Measurements from ENCODE around the gene CAPN10. TPM values are rescaled to one million over a fixed set of nuclear protein-coding genes. Genes with fewer than 3 reads are reported as not detected.

The CAPN10 gene
- polyA plus RNA-seq, 2 of the 4 experiments (the other 2 are of a cell fraction) = 8.4 to 15.8 TPM

DNA sequence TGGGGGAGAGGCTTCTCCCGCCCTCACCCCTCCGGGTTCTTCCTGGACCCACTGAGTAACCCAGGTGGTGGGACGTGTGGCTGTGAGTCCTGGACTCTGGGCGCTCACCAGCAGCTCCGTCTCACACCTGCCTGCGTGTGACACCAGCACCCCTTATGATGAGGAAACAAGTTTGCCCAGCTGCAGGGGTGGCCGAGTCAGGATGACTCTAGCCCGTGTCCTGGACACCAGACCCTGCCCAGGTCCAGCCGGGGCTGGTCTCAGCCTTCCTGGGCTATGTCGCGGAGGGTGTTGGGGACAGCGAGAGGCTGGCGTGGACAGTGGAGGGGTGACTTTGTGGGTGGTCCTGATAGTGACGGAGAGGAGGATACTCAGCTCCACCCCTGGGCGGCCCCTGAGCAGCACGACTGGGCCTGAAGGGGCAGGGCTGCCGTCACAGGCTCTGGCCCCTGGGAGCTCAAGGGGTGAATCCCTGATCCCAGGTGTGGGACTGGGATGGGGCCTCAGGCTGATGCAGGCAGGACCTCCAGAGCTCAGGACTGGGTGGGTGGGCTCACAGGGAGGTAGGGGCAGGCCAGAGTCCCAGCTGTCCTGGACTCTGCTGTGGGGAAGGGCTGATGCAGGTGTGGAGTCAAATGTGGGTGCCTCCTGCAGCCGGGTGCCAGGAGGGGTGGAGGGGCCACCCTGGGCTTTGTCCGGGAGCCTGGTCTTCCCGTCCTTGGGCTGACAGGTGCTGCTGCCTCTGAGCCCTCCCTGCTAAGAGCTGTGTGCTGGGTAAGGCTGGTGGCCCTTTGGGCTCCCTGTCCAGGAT is 42.5 kb downstream of the CAPN10 start:
- FAIRE-seq (no peak), ATAC-seq (no peak; a peak in 1 of 6 replicates)

DNA sequence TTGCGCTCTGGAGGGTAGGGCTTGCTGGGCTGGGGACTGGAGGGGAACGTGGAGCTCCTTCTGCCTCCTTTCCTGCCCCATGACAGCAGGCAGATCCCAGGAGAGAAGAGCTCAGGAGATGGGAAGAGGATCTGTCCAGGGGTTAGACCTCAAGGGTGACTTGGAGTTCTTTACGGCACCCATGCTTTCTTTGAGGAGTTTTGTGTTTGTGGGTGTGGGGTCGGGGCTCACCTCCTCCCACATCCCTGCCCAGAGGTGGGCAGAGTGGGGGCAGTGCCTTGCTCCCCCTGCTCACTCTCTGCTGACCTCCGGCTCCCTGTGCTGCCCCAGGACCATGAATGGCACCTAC is 43.1 kb downstream of the CAPN10 start:
- H3K9me3 ChIP-seq = peaks cover 15% of the 10 kb centered on the region
- CTCF ChIA-PET = interaction anchor here (1.4 kb wide), 1 partner anchor 64 kb away, joined by 4 read pairs; no protein-coding TSS in a partner anchor
- POLR2A ChIA-PET = no interaction called here
- DNase-seq (ENCODE audit: low read depth in 1 of 2, low spot score in 1 of 2) = no peak
- TF ChIP-seq MYC (IDR thresholded peaks at IDR 0.05; ENCODE audit: borderline replicate concordance, low read length) (no peak), CHD2 (IDR thresholded peaks at IDR 0.05; ENCODE audit: low read length, partially characterized antibody) (no peak), CEBPB (IDR thresholded peaks at IDR 0.05) (no peak), JUNB (IDR thresholded peaks at IDR 0.05) (no peak), MAFK (IDR thresholded peaks at IDR 0.05; ENCODE audit: partially characterized antibody) (no peak), RNF2 (IDR thresholded peaks at IDR 0.05; ENCODE audit: borderline replicate concordance, low read depth) (no peak), KDM5A (IDR thresholded peaks at IDR 0.05) (no peak), KDM1A (IDR thresholded peaks at IDR 0.05; ENCODE audit: low read depth) (no peak), ELK1 (IDR thresholded peaks at IDR 0.05; ENCODE audit: low read depth, low read length) (no peak), GATA3 (IDR thresholded peaks at IDR 0.05; ENCODE audit: borderline replicate concordance) (no peak), ZSCAN20 (CRISPR knock-in tag; IDR thresholded peaks at IDR 0.05) (no peak), PBX3 (IDR thresholded peaks at IDR 0.05) (no peak), FOSL2 (IDR thresholded peaks at IDR 0.05) (no peak), FOSL2 (CRISPR knock-in tag; IDR thresholded peaks at IDR 0.05) (no peak)
- TF ChIP-seq, protein P1, sequence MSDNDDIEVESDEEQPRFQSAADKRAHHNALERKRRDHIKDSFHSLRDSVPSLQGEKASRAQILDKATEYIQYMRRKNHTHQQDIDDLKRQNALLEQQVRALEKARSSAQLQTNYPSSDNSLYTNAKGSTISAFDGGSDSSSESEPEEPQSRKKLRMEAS (IDR thresholded peaks at IDR 0.05) = no peak
- no peak overlapping the region for H3K4me3 ChIP-seq
- ATAC-seq = no peak
- H3K4me2 ChIP-seq = no peak overlapping the region
- H3K4me1 ChIP-seq = no peaks in the 10 kb centered on the region
- no peak overlapping the region for H3K27ac ChIP-seq
- no peak for FAIRE-seq
- WGBS (ENCODE audit: missing lambda C conversion rate) = 0% methylated on average over 2 of the region's 5 CpGs

More for the DNA sequence above, 42.5 kb downstream of the CAPN10 start:
- no peak for DNase-seq (ENCODE audit: low read depth in 1 of 2, low spot score in 1 of 2)
- Histone ChIP-seq H3K9me3 (peaks cover 10% of the 10 kb centered on the region), H3K4me1 (no peaks in the 10 kb centered on the region), H3K4me2 (no peak overlapping the region), H3K27ac (no peak overlapping the region), H3K4me3 (no peak overlapping the region)
- no peak for TF ChIP-seq RFX5 (IDR thresholded peaks at IDR 0.05)
- TF ChIP-seq ZSCAN20 (CRISPR knock-in tag; IDR thresholded peaks at IDR 0.05) = no peak
- TF ChIP-seq NFE2L2 (conservative IDR thresholded peaks at IDR 0.05; ENCODE audit: low read length) = no peak
- TF ChIP-seq EP300 (IDR thresholded peaks at IDR 0.05) = no peak
- no peak for TF ChIP-seq MAFK (IDR thresholded peaks at IDR 0.05; ENCODE audit: partially characterized antibody)
- TF ChIP-seq RAD21 (conservative IDR thresholded peaks at IDR 0.05 in 1 of 2, IDR thresholded peaks at IDR 0.05 in 1 of 2) = no peak
- no peak for TF ChIP-seq ESRRA (IDR thresholded peaks at IDR 0.05; ENCODE audit: borderline replicate concordance, low read length)
- TF ChIP-seq TFCP2L1 (CRISPR knock-in tag; IDR thresholded peaks at IDR 0.05) = no peak
- TF ChIP-seq EHMT2 (IDR thresholded peaks at IDR 0.05; ENCODE audit: low read depth) = no peak
- TF ChIP-seq HOXA7 (CRISPR knock-in tag; IDR thresholded peaks at IDR 0.05) = no peak
- TF ChIP-seq, protein P2, sequence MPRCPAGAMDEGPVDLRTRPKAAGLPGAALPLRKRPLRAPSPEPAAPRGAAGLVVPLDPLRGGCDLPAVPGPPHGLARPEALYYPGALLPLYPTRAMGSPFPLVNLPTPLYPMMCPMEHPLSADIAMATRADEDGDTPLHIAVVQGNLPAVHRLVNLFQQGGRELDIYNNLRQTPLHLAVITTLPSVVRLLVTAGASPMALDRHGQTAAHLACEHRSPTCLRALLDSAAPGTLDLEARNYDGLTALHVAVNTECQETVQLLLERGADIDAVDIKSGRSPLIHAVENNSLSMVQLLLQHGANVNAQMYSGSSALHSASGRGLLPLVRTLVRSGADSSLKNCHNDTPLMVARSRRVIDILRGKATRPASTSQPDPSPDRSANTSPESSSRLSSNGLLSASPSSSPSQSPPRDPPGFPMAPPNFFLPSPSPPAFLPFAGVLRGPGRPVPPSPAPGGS (IDR thresholded peaks at IDR 0.05) = no peak
- 72% methylated on average over 12 of the region's 20 CpGs for WGBS (ENCODE audit: missing lambda C conversion rate)
- ChIA-PET POLR2A (no interaction called here), CTCF (interaction anchor here (1.4 kb wide), 1 partner anchor 63 kb away, joined by 4 read pairs; no protein-coding TSS in a partner anchor)
